Choroid plexus epithelial cell (primary cell): ENCODE data around the gene RTL3.

Source experiments
- DNase-seq: peaks from one replicate; pipeline ENCODE4 v3.0.0-alpha.2; 2010; ENCODE audit warnings: low read depth
- H3K4me3 ChIP-seq: 2 replicates; pipeline ENCODE4 v1.5.1; 2011; ENCODE audit warnings: low read depth, mild to moderate bottlenecking, control low read depth, low read length, moderate library complexity
- CTCF ChIP-seq: conservative IDR thresholded peaks from 2 replicates; pipeline ENCODE4 v1.5.1; 2011; ENCODE audit warnings: low read depth, mild to moderate bottlenecking, control low read depth, inconsistent platforms, low read length, moderate library complexity

The RTL3 gene

GRCh38 chrX:78658845-78659744 is at the start of gene RTL3:
Gene RTL3 (minus strand): TSS chrX:78659328. CDS start chrX:78658420, 908 bp downstream.
- DNase-seq, result peak; percentile 83
- TF ChIP-seq CTCF, result no peak
- no peak within 1 kb of the TSS for H3K4me3 ChIP-seq

- no peak for DNase-seq
- TF ChIP-seq CTCF, result no peak
- H3K4me3 ChIP-seq, result no peak overlapping the region
These were observed 49.7 kb upstream of the RTL3 start for GRCh38 chrX:78708816-78709215.

- TF ChIP-seq CTCF, result peak; percentile 78
- H3K4me3 ChIP-seq, result no peak overlapping the region
- peak; percentile 72 for DNase-seq
These were observed 49.1 kb upstream of the RTL3 start for GRCh38 chrX:78708262-78708661.

GRCh38 chrX:78706071-78706470 is 46.9 kb upstream of the RTL3 start:
- H3K4me3 ChIP-seq, result no peak overlapping the region
- no peak for DNase-seq
- TF ChIP-seq CTCF, result no peak

GRCh38 chrX:78693536-78693935 is 34.4 kb upstream of the RTL3 start:
- TF ChIP-seq CTCF, result no peak
- H3K4me3 ChIP-seq, result no peak overlapping the region
- no peak for DNase-seq

GRCh38 chrX:78693012-78693411 is 33.9 kb upstream of the RTL3 start:
- TF ChIP-seq CTCF, result no peak

GRCh38 chrX:78687586-78687985 is 28.5 kb upstream of the RTL3 start:
- TF ChIP-seq CTCF, result no peak
- no peak overlapping the region for H3K4me3 ChIP-seq
- DNase-seq, result no peak

More at GRCh38 chrX:78693012-78693411, 33.9 kb upstream of the RTL3 start:
- H3K4me3 ChIP-seq, result no peak overlapping the region
- no peak for DNase-seq
